Bronchial epithelial cell (primary cell): ENCODE measurements around the gene CPLX3. TPM values are rescaled to one million over a fixed set of nuclear protein-coding genes. Genes with fewer than 3 reads are reported as not detected.

ENCODE experiments used
- DNase-seq: peaks from one replicate; pipeline ENCODE4 v3.0.0-alpha.2; 2010; ENCODE audit warnings: low read depth
- FAIRE-seq: peaks from 2 replicates; lab custom pipeline; 2011; peaks lifted over from hg19 to GRCh38; lab: Jason Lieb, UNC
- H3K27me3 ChIP-seq: 2 replicates; pipeline ENCODE4 v1.5.1; 2011; ENCODE audit warnings: low read length; ENCODE audit not compliant: control insufficient read depth, insufficient read depth
- H3K36me3 ChIP-seq: 2 replicates; pipeline ENCODE4 v1.5.1; 2011; ENCODE audit warnings: low read length; ENCODE audit not compliant: control insufficient read depth, insufficient read depth
- H3K4me3 ChIP-seq: 2 replicates; pipeline ENCODE4 v1.5.1; 2011; ENCODE audit warnings: mild to moderate bottlenecking, low read depth, low read length, control low read depth
- CTCF ChIP-seq: IDR thresholded peaks from 2 replicates; pipeline ENCODE4 v1.5.1; 2011; ENCODE audit warnings: mild to moderate bottlenecking, moderate library complexity, low read length, control low read depth, inconsistent platforms; ENCODE audit not compliant: insufficient read depth, severe bottlenecking
- total RNA-seq: library from RNA; depleted of rRNA; stranded (reverse); fragments of >200 nt; gene quantifications from 2 replicates; pipeline ENCODE4 v1.2.1, GENCODE V29; 2014

CPLX3 gene
- total RNA-seq, 1 donor from 2014 or later: not detected

GRCh38 chr15:74851960-74852359 is 25.5 kb downstream of the CPLX3 start:
- TF ChIP-seq CTCF: no peak
- peaks cover 32% of the 10 kb centered on the region for H3K36me3 ChIP-seq
- no peak overlapping the region for H3K4me3 ChIP-seq
- no peaks in the 10 kb centered on the region for H3K27me3 ChIP-seq
- DNase-seq (no peak), FAIRE-seq (no peak)

GRCh38 chr15:74854453-74855022 is 28.1 kb downstream of the CPLX3 start:
- TF ChIP-seq CTCF: no peak
- Histone ChIP-seq H3K4me3 (no peak overlapping the region), H3K36me3 (peaks cover 28% of the 10 kb centered on the region), H3K27me3 (no peaks in the 10 kb centered on the region)
- no peak for DNase-seq
- FAIRE-seq: no peak

GRCh38 chr15:74855857-74856256 is 29.4 kb downstream of the CPLX3 start:
- no peak overlapping the region for H3K4me3 ChIP-seq
- H3K36me3 ChIP-seq: peaks cover 24% of the 10 kb centered on the region
- no peaks in the 10 kb centered on the region for H3K27me3 ChIP-seq
- DNase-seq (no peak), FAIRE-seq (no peak)
- TF ChIP-seq CTCF: no peak

GRCh38 chr15:74856537-74856936 is 30.1 kb downstream of the CPLX3 start:
- Histone ChIP-seq H3K36me3 (peaks cover 19% of the 10 kb centered on the region), H3K27me3 (no peaks in the 10 kb centered on the region), H3K4me3 (no peak overlapping the region)
- DNase-seq: no peak
- no peak for FAIRE-seq
- no peak for TF ChIP-seq CTCF

DNA sequence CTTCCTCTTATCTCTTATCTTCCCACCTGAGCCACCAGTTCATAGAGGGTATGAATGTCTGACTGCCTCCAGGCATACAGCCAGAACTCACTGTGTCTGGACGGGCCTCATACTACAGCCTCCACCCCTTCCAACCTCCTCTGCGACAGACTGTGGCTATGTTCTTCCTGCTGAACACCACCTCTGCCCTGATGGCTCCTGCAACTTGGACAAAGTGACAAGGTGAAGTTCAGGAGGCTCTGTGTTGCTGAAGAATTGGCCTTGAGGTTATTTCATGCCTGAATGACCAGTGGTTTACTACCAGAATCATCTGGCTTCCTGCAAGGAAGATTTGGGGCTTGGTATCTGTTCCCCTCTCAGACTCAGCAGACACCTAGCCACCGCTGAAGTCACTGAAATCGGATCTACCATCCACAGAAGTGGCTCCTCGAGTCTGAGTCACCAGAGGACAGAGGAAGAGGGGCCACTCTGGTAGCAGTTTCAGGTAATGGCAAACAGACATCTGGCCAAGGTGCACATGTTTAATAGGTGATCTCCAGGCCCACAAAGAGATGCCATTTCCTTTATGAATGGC is 30.7 kb downstream of the CPLX3 start:
- H3K36me3 ChIP-seq: peaks cover 17% of the 10 kb centered on the region
- FAIRE-seq (no peak), DNase-seq (peak; percentile 14)
- no peaks in the 10 kb centered on the region for H3K27me3 ChIP-seq
- no peak for TF ChIP-seq CTCF
- H3K4me3 ChIP-seq: no peak overlapping the region
